Activated CD4-positive, alpha-beta T cell treated with anti-CD3 and anti-CD28 coated beads, Interleukin-2, amount 50 U/mL, for 1 hour (primary cell): ENCODE results near the gene KRTAP10-5.

Experiments
- DNase-seq: peaks from one replicate; pipeline ENCODE4 v3.0.0-alpha.2; 2020

KRTAP10-5 gene

GRCh38 chr21:44547656-44548331, 32.6 kb downstream of the KRTAP10-5 start:
- peak; percentile 13 for DNase-seq

- DNase-seq, result no peak
Observed at GRCh38 chr21:44544566-44544965, 35.8 kb downstream of the KRTAP10-5 start.

GRCh38 chr21:44542716-44543115, 37.7 kb downstream of the KRTAP10-5 start:
- no peak for DNase-seq

GRCh38 chr21:44540741-44541288, 39.6 kb downstream of the KRTAP10-5 start:
- DNase-seq, result no peak

GRCh38 chr21:44539991-44540666, 40.3 kb downstream of the KRTAP10-5 start, which contains the start of gene KRTAP10-1:
TSS of gene KRTAP10-1 (minus strand) at chr21:44540195. CDS start at chr21:44540150, 45 bp downstream.
- DNase-seq, result no peak

- DNase-seq, result no peak
Observed at GRCh38 chr21:44539046-44539445, 41.4 kb downstream of the KRTAP10-5 start.

GRCh38 chr21:44537930-44538911, 42.2 kb downstream of the KRTAP10-5 start:
- DNase-seq, result no peak

GRCh38 chr21:44535963-44536362, 44.4 kb downstream of the KRTAP10-5 start:
- no peak for DNase-seq

GRCh38 chr21:44534688-44535087, 45.7 kb downstream of the KRTAP10-5 start:
- no peak for DNase-seq

- DNase-seq, result no peak
Observed at GRCh38 chr21:44533891-44534627, 46.3 kb downstream of the KRTAP10-5 start.

- no peak for DNase-seq
Observed at GRCh38 chr21:44533121-44533890, 47.1 kb downstream of the KRTAP10-5 start.

GRCh38 chr21:44532712-44533111, 47.7 kb downstream of the KRTAP10-5 start:
- DNase-seq, result no peak

GRCh38 chr21:44531606-44532564, 48.5 kb downstream of the KRTAP10-5 start:
- DNase-seq, result no peak

GRCh38 chr21:44530903-44531605, 49.4 kb downstream of the KRTAP10-5 start:
- DNase-seq, result no peak

- no peak for DNase-seq
Observed at GRCh38 chr21:44530221-44530902, 50.0 kb downstream of the KRTAP10-5 start.

GRCh38 chr21:44529503-44530125, 50.8 kb downstream of the KRTAP10-5 start:
- no peak for DNase-seq
